HG03139 (cell line): ENCODE measurements around the gene SLC12A7.
"Not testable (repeated sequence)": the region's sequence is repeated elsewhere in the genome, so short reads cannot be mapped to it uniquely, and the experiment has no call there.

ENCODE experiments used
- ATAC-seq: cut with Tn5 transposase; IDR thresholded peaks from one replicate; pipeline ENCODE4 v1.9.1; 2021; ENCODE audit not compliant: unreplicated experiment

Gene SLC12A7

DNA sequence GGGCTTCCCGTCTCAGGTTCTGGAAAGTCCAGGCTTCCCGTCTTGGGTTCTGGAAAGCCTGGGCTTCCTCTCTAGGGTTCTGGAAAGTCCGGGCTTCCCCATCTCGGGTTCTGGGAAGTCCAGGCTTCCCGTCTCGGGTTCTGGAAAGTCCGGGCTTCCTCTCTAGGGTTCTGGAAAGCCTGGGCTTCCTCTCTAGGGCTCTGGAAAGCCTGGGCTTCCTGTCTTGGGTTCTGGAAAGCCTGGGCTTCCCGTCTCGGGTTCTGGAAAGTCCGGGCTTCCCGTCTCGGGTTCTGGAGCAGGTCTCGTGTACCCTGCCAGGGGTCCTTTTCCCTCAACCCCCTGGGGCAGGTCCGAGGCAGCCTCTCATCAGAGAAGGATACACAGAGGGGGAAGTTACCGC is 28.8 kb downstream of the SLC12A7 start:
- not testable (repeated sequence) for ATAC-seq

DNA sequence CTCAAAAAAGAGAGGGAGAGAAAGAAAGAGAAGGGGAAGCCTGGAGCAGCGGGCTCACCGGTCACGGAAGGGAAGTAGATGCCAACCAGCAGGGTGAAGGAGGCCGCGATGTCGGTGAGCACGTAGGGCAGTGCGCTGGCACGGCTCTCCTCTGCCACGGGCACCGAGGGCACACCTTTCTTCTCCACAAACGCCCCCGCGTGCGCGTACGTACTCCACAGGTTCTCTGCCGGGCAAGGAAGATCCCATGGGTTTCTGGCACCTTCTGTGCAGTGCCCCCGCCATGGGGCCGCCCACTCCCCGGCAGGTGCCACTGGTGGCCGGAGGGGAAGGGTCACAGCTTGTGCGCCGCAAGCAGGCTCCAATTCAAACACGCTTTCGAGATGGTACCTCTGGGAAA is 30.3 kb downstream of the SLC12A7 start:
- ATAC-seq = no peak

DNA sequence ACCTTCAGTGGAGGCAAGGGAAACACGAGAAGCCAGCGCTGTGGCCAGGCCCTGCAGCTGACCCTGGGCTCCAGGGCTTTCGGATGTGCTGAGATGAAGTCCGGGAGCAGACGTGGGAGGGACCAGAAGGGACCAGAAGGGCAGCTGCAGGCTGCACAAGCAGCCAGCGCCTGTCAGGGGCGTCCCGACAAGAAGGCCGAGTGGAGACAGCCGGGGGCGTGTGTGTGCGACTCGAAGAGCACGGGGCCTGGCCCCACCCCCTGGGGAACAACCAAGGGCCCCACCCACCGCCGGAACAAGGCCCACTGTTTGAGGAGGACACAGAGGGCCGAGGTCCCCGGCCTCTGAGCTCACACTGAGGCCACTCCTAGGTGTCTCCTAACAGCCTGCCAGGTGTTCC is 31.4 kb downstream of the SLC12A7 start:
- ATAC-seq = no peak

DNA sequence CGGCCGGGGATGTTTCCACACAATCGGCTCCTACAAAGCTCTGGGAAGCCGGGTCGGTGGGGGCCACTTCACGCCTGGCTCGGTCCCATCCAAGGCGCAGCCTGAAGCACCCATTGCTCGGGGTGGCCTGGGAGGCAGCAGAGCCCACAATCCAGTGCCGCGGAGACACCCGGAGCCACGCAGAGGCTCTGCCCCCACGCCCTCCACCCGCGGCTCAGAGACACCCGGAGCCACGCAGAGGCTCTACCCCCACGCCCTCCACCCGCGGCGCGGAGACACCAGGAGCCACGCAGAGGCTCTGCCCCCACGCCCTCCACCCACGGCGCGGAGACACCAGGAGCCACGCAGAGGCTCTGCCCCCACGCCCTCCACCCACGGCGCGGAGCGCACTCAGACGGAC is 31.9 kb downstream of the SLC12A7 start:
- ATAC-seq = no peak

DNA sequence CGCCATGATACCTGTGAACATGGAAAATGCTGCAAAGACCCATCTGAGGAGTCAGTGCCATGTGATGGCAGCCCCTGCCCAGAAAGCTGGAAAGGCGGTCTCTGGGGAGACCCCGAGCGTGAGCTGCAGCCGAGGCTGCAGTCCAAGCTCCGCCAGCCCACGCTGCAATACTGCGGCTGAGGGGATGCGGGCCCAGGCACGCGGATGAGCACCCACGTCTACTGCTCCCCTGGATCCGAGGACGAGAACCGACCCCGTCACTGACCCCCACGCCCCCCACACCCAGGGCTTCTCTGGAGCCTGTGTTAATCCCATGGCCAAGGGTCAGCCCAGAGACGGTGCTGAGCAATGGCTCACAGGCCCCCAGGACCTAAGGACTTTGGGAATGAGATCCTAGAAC is 32.4 kb downstream of the SLC12A7 start:
- ATAC-seq = no peak

DNA sequence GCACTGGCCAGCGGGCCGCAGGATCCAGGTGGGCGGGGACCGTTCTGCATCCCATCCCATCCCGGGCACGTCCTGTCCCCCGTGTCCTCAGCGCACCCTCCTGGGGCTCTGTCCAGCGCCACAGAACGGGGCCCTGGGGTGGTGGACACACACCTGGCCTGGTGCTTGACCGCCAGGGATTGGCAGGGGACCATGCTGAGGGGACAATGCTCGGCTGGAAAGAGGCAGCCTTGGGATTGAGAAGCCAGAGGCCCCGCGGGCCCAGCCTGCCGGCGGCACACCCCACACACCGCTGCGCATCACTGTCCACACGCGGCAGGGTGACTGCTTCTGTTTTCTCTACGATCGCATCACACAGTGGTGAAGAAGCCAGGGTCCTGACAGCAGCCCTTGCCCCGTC is 33.0 kb downstream of the SLC12A7 start:
- no peak for ATAC-seq

DNA sequence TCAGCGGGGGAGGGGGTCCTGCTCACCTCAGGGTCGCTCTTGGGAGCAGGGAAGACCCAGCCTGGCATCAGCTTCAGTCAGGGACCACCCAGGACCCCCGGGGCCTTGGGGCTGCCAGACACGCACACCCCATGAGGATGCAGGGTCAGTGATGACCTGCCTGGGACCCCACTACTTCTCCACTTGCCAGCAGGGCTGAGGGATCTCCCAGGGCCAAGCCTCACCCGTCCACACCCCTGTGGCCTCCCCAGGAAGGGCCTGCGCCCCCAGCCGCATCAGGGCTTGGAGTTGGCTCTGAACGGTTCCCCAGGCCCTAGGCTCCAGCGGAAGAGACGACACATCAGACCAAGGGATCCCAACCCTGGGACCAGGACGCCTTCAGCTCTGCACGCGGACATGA is 33.7 kb downstream of the SLC12A7 start:
- ATAC-seq = no peak

DNA sequence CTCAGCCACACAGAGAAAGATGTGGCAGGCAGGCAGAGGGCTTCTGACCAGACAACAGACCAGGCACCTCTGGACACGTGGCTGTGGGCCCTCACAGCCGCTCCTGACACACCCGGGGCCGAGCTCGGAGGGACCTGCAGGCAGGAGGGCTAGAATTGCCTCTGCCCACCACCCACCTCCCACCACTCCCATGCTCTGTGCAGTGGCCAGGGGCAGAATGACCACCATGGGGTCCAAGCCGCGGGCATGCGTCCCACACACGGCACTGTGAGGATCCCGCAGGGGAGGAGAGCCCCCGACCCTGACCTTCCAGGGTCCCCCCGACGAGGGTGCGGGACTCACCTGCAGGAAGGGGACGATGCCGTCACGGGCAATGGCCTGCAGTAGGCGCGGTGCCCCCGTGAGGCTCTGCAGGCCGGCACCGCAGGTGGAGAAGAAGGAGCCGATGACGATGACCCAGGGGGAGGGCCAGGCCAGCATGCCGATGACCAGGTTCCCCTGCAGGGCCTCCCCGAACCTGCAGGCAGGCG is 34.3 kb downstream of the SLC12A7 start:
- no peak for ATAC-seq

DNA sequence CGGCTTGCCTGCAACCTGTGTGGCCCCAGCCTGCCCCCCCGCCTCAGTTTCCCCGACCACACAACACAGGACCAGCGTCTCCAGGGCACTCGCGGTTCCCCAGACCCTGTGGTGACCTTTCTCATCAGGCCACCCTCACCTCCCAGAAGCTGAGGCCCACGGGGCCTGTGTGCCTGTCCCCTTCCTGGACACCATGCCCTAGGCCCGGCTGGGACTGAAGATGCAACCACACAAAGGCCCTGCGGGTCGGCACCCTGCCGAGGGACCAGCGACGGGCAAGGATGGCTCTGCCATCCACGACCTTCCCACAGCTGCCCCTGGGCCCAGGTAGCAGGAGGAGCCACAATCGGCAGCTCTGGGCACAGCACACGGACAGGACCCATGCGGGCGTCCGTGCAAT is 34.8 kb downstream of the SLC12A7 start:
- no peak for ATAC-seq

DNA sequence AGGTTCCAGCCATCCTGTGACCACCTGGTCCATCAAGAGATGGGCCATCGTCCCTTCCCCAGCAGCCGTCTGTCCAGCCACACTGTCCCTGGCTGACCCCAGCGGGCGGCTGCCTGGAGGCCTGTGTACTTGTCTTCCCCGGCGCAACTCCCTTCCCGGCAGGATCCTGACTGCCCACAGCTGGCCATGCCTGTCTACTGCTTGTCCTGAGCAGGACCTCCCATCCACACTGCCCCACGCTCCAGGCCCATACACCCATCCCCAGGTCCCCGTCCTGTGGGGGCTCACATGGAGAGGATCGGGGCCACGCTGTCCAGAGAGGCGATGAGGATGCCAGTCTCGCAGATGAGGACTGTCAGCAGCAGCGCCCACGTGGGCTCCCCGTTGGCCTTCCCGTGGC is 35.5 kb downstream of the SLC12A7 start:
- ATAC-seq = no peak

DNA sequence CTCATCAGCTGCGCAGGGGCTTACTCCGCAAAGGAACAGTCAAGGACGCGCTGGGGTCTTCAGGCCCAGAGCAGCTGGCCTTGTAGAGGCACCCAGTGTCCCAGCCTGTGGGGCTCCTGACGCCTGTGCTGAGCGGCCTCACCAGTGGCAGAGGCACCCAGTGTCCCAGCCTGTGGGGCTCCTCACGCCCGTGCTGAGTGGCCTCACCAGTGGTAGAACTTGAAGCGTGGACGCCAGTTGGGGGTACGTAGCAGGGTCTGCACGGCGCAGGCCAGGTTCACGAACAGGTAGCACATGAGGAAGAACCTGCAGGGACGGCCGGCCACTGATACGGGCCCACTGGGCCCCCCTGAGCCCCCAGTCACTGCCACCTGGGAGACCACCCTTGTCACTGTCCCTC is 35.9 kb downstream of the SLC12A7 start:
- no peak for ATAC-seq

DNA sequence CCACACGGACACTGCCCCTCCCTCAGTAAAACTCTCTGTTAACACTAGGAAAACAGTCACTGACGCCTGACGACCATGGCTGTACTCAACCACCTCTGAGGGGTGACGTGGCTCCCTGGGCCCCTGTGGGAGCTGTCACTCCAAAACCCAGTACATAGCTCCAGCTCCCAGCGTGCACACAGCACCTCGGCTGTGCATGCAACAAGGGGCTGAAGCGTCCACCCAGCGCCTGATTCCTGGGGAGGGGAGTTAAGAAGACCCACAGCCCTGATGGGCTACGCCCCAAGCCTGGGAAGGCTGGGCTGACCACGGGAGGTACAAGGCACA is 36.3 kb downstream of the SLC12A7 start:
- no peak for ATAC-seq

DNA sequence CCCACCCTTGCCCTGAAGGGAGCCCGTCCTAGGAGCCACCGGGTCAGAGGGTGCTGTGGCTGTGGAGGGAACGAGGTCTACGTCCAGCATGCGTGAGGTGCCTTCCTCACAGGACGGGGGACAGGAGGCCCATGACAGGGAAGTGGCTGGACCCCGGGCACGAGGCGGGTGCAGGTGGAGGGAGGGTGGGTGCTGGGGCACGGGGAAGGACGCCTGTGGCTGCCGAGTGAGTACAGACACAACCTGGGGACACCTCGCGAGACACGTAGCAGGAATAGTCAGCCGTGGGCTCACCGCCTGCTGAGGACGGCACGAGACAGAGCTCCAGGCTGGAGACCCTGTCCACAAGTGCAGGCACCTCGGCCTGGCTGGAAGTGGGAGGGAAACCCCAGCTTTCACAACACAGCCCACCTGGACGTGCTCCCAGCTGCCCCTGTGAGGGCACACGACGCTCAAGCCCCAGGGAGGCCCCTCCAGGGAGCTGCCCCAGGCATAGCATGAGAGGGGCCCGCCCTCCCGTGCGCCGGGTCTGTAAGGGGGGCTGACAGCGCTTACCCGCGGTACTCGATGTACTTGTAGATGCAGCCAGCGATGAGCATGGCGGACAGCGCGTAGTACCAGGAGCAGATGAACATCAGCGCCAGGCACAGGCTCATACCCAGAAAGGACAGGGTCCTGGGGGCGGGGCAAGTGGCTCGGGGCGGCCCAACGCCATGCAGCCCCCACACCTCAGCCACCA is 36.9 kb downstream of the SLC12A7 start:
- ATAC-seq = no peak

DNA sequence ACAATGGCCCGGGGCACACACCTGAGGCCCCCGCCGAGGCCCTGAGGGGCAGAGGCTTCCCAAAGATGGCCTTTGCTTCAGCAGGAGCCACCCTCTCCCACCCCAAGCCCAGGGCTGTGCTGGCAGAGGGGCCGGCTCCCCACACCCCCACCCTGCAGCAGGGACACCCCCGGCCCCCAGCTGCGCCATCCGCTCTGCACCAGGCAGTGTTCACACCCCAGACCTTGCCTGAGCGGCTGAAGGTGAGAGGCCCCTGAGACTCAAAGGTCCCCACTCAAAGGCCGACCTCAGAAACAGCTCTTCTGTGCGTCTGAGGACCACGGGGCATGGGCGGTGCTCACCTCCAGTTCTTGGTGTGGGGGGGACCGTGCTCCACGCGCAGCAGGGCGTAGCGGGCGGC is 37.6 kb downstream of the SLC12A7 start:
- no peak for ATAC-seq

DNA sequence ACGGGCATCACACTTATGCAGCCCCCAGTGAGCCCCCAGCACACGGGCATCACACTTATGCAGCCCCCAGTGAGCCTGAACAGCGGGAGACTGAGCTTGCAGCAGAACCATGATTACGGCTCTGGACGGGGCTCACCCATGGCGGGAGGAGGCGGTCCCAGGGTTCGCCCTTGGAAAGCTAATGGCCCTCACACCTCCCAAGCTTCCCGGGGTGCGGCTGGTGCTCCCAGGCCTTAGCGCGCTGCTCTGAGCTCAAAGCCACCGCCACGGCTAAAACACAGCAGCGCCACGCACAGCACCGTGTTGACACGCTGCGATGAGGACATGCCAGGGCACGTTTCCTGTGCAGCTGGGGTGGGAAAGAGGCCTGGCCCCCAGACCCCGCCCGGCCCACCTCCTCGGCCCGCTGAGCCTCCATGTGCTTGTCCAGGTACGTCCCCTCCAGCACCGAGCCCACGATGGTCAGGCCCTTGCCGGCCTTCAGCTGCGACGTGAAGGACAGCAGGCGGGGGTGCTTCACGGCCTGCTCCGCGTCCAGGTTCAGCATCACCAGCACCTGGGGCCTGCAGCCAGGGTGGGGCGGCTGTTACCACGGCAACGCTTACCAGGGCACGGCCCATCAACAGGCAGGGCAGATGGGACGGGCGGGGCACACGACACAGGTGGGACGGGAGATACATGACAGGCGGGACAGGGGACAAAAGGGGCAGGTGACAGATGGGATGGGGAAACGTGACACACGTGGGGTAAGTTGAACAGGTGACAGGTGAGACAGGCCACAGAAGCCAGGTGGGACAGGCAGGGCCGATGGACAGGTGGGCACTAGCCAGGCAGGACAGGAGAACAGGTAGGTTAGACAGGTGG is 38.4 kb downstream of the SLC12A7 start:
- ATAC-seq = no peak

DNA sequence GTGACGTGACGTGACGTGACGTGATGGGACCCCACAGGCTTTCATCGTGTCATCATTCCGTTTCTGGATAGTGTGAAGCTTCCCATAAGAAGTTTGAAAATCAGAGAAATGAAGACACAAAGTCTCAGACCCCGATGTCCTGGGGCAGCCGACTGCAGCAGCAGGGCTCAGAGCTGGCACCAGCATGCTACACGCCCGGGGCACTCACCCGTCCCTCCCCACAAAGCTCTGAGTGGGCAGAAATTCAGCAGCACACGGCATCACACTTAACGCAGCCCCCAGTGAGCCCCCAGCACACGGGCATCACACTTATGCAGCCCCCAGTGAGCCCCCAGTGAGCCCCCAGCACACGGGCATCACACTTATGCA is 42.2 kb downstream of the SLC12A7 start:
- no peak for ATAC-seq

DNA sequence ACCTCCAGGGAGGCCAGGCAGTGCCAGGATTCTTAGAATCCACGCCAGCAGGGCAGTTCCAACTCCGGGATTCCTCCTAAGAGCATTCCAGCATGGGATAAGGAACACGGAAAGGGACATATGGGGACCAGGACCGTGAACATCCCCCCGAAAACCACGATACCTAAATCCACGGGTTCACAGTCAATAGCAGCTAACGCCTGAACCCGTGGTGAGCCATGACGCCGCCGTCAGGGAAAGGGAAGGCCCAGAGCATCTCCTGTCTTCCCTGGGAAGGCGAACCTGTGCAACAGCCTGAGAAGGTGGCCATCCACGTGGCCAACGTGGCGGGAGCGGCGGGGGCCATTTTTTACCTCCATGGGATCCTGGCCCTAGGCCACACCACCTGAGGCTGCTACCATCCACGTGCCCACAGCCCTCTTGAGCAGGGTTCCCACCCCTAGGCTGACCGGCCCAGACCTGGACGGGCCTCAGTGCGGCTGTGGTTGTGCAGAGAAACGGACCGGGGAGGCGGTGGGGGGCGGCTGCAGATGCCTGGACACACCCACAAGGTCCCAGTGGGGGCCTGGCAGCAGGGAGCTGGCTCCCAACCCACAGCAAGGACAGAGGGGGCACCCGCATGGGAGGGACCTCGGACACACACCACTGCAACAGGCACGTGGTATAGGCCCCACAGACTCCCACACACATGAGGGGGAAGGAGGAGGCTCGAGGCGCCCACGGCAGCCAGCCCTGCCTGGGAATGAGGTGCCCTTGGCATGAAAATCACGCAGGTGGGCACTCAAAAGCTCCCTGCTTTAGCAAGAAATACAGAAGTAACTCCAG is 42.8 kb downstream of the SLC12A7 start:
- ATAC-seq = no peak

DNA sequence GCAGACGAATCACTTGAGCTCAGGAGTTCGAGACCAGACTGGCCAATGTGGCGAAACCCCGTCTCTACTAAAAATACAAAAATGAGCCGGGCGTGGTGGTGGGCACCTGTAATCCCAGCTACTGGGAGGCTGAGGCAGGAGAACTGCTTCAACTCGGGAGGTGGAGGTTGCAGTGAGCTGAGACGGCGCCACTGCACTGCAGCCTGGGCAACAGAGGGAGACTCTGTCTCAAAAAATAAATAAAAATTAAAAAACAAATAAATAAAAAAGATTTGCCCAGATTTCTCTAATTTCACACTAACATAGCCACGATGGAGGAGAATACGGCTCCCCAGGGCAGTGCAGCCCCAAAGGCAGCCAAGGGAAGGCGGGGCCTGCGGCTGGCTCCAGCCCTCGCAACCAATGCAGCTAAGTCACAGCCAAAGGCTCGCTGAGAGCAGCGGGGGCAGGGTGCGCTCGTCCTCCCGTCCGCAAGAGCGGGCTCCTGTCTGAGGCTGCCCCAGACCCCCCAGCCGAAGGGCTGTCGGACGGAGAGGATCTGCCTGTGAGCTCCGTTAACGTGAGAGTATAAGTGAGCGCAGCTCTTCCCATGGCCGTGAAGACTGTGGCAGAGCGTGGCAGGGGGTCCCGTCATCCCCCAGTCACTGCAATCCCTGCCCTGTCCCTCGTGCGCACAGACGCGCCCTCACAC is 43.5 kb downstream of the SLC12A7 start:
- no peak for ATAC-seq

DNA sequence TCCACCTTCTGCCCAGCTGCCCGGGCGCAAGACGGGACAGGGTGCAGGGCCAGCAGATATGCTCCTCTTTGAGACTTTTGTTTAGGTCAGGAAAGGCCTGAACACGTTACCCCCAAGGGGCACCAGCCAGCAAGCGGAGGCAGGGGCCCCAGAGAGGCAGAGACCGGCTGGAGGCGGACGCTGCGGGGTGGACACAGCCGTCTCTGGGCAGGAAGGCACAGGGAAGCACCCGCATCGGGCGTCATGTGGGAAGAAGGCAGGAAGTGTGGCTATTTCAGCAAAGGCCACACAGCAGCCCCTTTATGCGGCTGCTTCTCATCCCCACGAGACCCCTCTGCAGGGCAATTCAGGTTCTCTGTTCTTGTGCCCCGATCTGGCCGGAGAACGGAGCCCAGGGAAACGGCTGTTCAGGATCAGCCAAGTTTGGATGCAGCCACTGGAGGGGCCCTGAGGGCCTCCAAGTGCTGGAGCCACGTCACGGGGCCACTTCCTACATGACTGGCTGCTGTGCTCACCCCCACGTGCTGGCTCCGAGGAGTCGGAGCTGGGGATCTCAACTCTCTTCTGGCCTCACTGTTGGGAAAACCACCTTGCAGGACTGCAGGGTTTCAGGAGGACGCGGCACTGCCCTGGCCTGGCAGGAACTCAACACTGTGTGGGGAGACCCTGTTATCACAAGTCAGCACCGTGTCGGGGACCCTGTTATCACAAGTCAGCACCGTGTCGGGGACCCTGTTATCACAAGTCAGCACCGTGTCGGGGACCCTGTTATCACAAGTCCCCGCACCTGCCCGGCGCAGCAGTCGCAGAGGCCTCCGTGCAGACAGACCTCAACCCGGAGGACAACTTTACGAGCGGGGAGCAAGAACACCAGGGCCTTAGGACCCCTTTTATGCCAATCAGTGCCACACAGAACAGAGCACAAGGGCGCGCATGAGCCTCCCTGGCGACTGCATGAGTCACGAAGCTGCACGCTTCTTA is 44.4 kb downstream of the SLC12A7 start:
- no peak for ATAC-seq

DNA sequence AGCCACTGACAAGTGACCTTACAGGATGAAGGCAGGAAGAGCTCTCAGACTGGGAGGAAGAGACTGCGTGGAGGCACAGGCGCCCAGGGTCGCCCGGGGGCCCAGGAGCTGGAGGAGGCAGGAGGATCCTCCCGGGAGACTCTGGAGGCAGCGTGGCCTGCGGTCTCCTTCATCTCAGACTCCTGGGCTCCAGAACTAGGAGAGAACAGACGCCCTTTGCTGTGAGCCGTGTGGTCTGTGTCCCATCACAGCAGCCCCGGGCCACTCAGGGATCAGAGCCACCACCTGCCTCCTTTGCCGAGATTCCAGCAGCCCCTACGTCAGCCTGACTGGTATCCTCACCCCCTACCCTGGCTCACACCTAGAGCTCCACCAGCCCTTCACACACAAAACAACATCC is 45.2 kb downstream of the SLC12A7 start:
- ATAC-seq = no peak
